Mucosa of stomach (tissue), 1 donor: ENCODE results near the gene KDM3B.

Experiments used
- H3K27me3 ChIP-seq: one replicate; pipeline ENCODE4 v1.7.0; 2013; ENCODE audit warnings: mild to moderate bottlenecking, low read length; ENCODE audit not compliant: control insufficient read depth, insufficient read depth
- H3K36me3 ChIP-seq: one replicate; pipeline ENCODE4 v1.7.0; 2013; ENCODE audit warnings: low read length; ENCODE audit not compliant: control insufficient read depth, insufficient read depth
- H3K4me1 ChIP-seq: one replicate; pipeline ENCODE4 v1.7.0; 2013; ENCODE audit warnings: mild to moderate bottlenecking, low read length; ENCODE audit not compliant: control insufficient read depth, insufficient read depth
- H3K4me3 ChIP-seq: one replicate; pipeline ENCODE4 v1.7.0; 2013; ENCODE audit warnings: low read length
- H3K9ac ChIP-seq: one replicate; pipeline ENCODE4 v1.7.0; 2013; ENCODE audit warnings: mild to moderate bottlenecking, low read length, moderate library complexity
- H3K9me3 ChIP-seq: one replicate; pipeline ENCODE4 v1.7.0; 2013; ENCODE audit warnings: mild to moderate bottlenecking, low read length, moderate library complexity; ENCODE audit not compliant: control insufficient read depth
- donor health status: Pancreatic carcinoma.

The KDM3B gene

DNA sequence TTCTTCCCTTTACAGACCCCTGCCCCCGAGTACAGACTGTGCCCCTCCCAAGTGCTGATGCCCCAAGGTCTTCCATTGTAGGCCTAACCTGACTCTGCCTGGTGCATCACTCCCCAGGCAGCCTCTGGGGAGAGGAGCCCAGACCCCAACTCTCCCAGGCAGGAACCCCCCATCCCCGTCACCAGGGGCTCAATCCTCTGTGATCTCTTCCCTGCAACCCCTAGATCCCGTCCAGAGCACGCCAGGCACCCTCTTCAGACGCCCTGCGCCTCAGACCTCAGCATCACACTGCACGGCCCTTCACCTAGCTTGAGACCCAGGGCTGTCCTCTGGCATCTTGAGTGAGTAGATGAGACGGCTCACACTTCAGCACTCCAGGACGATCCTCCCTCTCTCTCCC is 106.4 kb downstream of the KDM3B start:
- Histone ChIP-seq H3K9me3 (no peaks in the 10 kb centered on the region), H3K27me3 (peaks cover 4% of the 10 kb centered on the region), H3K4me1 (peaks cover 18% of the 10 kb centered on the region), H3K4me3 (no peak overlapping the region), H3K9ac (peak overlapping the region; percentile 10), H3K36me3 (no peaks in the 10 kb centered on the region)

DNA sequence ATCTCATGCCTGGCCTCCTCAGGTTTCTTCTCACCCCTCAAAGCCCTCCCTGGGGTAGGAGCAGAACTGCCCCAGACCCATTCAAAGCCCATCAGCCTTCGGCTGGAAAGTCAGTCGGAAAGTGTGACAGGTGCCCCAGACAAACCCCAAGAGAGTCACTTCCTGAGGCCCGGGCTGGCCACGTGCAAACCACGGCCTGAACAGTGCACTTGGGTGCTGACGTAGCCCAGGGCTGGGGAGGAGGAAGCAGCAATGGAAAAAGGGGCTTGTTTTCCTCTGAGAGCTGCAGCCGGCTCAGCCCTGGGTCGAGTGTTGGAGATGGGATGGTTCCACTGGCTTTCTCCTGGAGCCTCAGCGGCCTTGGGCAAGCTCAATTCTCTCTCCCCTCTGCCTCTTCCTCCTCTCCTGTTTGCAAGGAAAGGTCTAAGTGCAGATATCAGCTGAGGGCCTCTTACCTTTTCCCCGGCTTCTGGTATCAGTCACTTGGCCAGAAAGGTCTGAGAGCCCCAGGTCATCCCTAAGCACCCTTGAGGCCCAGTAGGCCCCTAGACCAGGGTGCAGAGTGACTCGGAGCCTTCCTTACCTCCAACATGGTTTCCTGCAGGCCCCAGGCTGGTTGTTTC is 106.9 kb downstream of the KDM3B start:
- H3K36me3 ChIP-seq = no peaks in the 10 kb centered on the region
- H3K4me1 ChIP-seq = peaks cover 18% of the 10 kb centered on the region
- H3K9me3 ChIP-seq = no peaks in the 10 kb centered on the region
- H3K9ac ChIP-seq = no peak overlapping the region
- H3K27me3 ChIP-seq = peaks cover 4% of the 10 kb centered on the region
- no peak overlapping the region for H3K4me3 ChIP-seq

DNA sequence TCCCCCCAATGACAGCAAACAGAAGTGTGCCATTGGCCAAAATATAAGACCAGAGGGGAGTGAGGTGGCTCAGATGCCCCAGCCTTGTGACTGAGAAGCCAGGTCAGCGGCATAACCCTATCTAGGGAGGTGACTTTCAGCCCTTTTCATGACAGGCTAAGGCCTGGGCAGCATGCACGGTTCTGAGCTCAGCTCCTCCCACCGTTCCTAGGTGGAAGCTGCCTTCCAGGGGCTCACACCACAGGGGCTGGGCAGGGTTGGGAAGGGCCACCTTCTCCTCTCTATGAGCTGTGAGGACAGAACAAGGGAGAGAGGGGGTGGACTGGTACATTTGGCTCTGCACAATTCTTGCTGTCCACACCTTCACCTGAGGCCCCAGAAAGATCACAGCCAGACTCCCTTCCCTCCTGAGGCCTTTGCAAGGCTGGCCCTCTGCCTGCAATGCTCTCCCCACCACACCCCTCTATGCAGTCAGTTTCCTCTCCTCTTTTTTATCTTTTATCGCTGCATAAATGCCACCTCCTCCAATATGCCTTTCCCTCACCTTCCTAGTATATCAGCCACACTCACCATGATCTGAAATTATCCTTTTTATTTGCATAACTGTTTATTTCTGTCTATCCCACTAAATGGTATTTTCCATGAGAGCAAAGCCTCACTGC is 107.7 kb downstream of the KDM3B start:
- H3K4me1 ChIP-seq = peaks cover 18% of the 10 kb centered on the region
- H3K9ac ChIP-seq = no peak overlapping the region
- H3K36me3 ChIP-seq = no peaks in the 10 kb centered on the region
- no peaks in the 10 kb centered on the region for H3K9me3 ChIP-seq
- H3K4me3 ChIP-seq = no peak overlapping the region
- H3K27me3 ChIP-seq = peaks cover 3% of the 10 kb centered on the region

DNA sequence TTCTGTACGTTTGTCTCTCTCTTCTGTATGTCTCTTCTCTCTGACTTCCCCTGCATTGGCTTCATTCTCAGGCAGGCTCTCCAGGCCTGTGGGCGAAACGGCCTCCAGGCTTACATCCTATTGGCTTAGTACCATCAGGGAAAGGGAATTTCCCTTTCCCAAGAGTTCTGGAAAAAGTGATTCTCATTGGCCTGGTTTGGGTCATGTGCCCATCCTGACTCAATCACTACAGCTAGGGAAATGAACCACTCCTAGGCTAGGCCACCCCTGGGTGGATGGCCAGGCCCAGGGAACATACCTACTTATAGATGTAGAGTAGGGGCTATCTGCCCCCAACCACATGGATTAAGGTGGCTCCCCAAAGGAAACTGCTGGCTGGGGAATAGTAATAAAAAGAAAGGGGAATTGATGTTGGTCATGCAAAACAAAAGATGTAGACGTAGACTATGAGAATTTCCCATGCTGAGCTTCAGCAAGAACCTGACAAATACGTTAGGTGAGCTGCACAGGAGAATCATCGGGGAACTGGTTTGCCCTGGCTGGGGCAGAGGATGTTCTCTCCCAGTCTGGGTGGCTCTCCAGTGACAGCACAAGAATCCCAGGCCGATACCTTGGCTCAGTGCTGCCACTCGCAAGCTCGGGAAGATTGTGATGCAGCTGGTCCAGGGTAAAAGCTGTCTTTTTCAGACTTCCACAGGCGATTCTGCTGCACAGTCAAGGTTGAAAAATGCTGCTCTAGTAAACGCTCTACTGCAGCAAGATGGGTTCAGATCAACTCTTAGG is 109.0 kb downstream of the KDM3B start:
- peaks cover 24% of the 10 kb centered on the region for H3K4me1 ChIP-seq
- H3K27me3 ChIP-seq = no peaks in the 10 kb centered on the region
- H3K36me3 ChIP-seq = no peaks in the 10 kb centered on the region

DNA sequence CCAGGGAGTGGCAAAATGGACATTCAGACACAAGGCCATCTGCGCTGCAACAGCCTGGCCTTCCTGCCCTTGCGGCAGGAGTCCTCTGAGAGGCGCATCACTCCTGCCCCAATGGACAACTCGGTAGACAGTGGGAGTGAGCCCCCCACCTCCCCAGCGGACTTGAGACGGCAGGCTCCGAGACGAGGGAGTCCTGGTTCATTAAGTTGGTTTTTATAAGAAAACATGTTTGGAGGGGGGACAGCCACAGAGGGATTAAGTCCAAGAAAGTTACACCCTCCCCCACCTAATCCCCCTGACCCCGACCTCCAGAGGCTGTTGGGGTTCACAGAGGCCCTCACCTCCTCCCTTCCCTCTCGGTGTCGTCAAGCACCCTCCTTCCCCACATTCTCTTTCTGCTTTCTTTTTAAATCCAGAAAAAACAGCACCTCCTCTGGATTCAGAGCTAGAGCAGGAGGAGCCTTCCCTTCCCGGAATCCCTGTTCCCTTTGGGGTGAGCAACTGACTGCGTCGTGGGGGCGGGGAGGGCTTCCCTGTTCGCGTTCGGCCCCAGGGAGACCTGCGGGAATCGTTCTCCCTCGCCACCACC is 111.0 kb downstream of the KDM3B start:
- Histone ChIP-seq H3K9ac (peak overlapping the region; percentile 94), H3K4me1 (peaks cover 39% of the 10 kb centered on the region), H3K27me3 (no peaks in the 10 kb centered on the region), H3K4me3 (peak overlapping the region; percentile 89), H3K36me3 (no peaks in the 10 kb centered on the region), H3K9me3 (no peaks in the 10 kb centered on the region)

More for the DNA sequence above, 109.0 kb downstream of the KDM3B start:
- Histone ChIP-seq H3K9ac (no peak overlapping the region), H3K9me3 (no peaks in the 10 kb centered on the region), H3K4me3 (no peak overlapping the region)

DNA sequence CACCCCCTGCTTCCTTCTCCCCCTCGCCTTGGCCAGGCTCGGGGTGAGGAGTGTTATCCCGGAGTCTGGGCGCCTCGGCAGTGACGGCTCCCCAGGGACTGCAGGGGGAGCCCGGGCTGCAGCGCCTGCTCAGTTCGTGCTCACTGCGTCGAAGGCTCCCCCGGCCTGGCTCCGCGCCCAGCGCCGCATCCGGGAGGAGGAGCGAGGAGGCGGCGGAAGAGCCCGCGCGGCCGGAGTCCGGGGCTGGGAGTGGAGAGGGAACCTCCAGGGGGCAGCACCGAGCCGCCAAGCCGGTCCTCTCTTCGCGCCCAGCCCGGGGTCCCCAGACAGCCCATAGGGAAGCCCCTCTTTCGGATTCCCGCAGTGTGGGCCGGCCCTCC is 111.5 kb downstream of the KDM3B start:
- H3K4me1 ChIP-seq = peaks cover 39% of the 10 kb centered on the region
- peak overlapping the region; percentile 89 for H3K4me3 ChIP-seq
- no peaks in the 10 kb centered on the region for H3K9me3 ChIP-seq
- H3K27me3 ChIP-seq = no peaks in the 10 kb centered on the region
- H3K36me3 ChIP-seq = no peaks in the 10 kb centered on the region
- H3K9ac ChIP-seq = peak overlapping the region; percentile 94

DNA sequence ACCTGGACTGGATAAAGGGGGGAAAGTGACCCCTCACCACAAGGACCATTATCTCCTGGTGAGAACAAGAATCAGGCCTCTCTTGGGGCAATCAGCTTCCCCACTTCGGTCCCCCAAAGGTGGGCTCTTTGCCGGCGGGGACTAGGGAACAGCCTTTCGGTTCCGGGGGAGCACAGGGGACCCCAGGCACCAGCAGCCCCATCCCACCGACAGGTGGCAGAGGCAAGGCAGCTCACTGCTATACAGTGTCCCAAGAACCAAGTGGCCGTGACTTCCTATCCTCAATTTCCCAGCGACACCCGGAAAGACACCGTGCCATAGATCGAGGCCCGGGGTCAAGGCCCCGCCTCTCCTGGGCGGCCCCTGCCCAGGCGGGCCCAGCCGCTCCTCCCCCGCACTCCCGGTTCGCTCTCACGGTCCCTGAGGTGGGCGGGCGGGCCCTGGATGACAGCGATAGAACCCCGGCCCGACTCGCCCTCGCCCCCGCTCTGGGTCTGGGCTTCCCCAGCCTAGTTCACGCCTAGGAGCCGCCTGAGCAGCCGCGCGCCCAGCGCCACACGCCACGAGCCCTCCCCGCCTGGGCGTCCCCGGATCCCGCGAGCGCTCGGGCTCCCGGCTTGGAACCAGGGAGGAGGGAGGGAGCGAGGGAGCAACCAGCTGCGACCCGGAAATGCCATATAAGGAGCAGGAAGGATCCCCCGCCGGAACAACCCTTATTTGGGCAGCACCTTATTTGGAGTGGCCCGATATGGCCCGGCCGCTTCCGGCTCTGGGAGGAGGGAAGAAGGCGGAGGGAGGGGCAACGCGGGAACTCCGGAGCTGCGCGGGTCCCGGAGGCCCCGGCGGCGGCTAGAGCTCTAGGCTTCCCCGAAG is 112.1 kb downstream of the KDM3B start:
- peak overlapping the region; percentile 89 for H3K4me3 ChIP-seq
- no peaks in the 10 kb centered on the region for H3K9me3 ChIP-seq
- peak overlapping the region; percentile 94 for H3K9ac ChIP-seq
- H3K4me1 ChIP-seq = peaks cover 37% of the 10 kb centered on the region
- H3K36me3 ChIP-seq = no peaks in the 10 kb centered on the region
- no peaks in the 10 kb centered on the region for H3K27me3 ChIP-seq

DNA sequence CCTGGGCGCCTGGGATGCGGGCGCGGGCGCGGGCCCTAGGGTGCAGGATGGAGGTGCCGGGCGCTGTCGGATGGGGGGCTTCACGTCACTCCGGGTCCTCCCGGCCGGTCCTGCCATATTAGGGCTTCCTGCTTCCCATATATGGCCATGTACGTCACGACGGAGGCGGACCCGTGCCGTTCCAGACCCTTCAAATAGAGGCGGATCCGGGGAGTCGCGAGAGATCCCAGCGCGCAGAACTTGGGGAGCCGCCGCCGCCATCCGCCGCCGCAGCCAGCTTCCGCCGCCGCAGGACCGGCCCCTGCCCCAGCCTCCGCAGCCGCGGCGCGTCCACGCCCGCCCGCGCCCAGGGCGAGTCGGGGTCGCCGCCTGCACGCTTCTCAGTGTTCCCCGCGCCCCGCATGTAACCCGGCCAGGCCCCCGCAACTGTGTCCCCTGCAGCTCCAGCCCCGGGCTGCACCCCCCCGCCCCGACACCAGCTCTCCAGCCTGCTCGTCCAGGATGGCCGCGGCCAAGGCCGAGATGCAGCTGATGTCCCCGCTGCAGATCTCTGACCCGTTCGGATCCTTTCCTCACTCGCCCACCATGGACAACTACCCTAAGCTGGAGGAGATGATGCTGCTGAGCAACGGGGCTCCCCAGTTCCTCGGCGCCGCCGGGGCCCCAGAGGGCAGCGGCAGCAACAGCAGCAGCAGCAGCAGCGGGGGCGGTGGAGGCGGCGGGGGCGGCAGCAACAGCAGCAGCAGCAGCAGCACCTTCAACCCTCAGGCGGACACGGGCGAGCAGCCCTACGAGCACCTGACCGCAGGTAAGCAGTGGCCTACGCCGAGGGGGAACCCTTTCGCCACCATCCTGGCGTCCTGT is 113.0 kb downstream of the KDM3B start, which contains the start of gene EGR1:
TSS of gene EGR1 (plus strand) at position 219 of the 864 bp plus-strand sequence. CDS start at position 502, 283 bp downstream.
- Histone ChIP-seq H3K4me3 (peak within 1 kb of the TSS; percentile 89), H3K9me3 (no peaks in the 10 kb centered on the region), H3K4me1 (peaks cover 29% of the 10 kb centered on the region), H3K27me3 (no peaks in the 10 kb centered on the region), H3K36me3 (no peaks in the 10 kb centered on the region), H3K9ac (peak within 1 kb of the TSS; percentile 94)

DNA sequence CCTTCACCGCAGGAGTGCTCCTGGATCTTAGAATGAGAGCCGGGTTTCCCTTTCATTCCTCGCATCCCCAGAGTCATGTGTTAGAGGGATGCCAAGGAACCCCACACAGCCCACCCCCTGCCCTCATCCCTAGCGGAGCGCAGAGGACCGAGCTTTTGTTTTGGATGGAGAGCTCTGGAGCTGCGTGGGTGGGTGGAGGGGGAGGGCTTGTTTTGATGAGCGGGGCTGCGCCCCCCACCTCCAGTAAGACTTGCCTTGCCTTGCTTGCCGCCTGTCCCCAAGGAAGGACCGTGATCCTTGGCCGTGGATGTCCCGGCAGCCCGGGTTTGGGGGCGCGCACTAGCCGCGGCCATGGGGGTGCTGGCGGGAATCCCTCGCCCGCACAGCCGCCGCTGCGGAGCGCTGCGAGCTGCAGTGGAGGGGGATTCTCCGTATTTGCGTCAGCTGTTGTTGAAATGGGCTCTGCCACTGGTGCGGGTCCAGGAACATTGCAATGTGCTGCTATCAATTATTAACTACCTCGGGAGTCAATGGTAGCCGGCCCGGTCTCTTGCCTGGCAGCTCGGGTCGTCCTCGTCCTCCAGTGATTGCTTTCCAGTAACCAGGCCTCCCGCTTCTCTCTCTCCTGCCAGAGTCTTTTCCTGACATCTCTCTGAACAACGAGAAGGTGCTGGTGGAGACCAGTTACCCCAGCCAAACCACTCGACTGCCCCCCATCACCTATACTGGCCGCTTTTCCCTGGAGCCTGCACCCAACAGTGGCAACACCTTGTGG is 113.8 kb downstream of the KDM3B start:
- Histone ChIP-seq H3K4me1 (peaks cover 29% of the 10 kb centered on the region), H3K9me3 (no peaks in the 10 kb centered on the region), H3K36me3 (no peaks in the 10 kb centered on the region), H3K4me3 (peak overlapping the region; percentile 84), H3K9ac (peak overlapping the region; percentile 69), H3K27me3 (no peaks in the 10 kb centered on the region)

DNA sequence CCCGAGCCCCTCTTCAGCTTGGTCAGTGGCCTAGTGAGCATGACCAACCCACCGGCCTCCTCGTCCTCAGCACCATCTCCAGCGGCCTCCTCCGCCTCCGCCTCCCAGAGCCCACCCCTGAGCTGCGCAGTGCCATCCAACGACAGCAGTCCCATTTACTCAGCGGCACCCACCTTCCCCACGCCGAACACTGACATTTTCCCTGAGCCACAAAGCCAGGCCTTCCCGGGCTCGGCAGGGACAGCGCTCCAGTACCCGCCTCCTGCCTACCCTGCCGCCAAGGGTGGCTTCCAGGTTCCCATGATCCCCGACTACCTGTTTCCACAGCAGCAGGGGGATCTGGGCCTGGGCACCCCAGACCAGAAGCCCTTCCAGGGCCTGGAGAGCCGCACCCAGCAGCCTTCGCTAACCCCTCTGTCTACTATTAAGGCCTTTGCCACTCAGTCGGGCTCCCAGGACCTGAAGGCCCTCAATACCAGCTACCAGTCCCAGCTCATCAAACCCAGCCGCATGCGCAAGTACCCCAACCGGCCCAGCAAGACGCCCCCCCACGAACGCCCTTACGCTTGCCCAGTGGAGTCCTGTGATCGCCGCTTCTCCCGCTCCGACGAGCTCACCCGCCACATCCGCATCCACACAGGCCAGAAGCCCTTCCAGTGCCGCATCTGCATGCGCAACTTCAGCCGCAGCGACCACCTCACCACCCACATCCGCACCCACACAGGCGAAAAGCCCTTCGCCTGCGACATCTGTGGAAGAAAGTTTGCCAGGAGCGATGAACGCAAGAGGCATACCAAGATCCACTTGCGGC is 114.6 kb downstream of the KDM3B start:
- no peaks in the 10 kb centered on the region for H3K36me3 ChIP-seq
- no peaks in the 10 kb centered on the region for H3K9me3 ChIP-seq
- peak overlapping the region; percentile 84 for H3K4me3 ChIP-seq
- peaks cover 29% of the 10 kb centered on the region for H3K4me1 ChIP-seq
- H3K27me3 ChIP-seq = no peaks in the 10 kb centered on the region
- H3K9ac ChIP-seq = peak overlapping the region; percentile 69
